GM19467 (cell line): ENCODE data around the gene SGTB.
"Not testable (repeated sequence)": the region's sequence is repeated elsewhere in the genome, so short reads cannot be mapped to it uniquely, and the experiment has no call there.

Experiments used
- ATAC-seq: cut with Tn5 transposase; IDR thresholded peaks from one replicate; pipeline ENCODE4 v1.9.1; 2021; ENCODE audit warnings: mild to moderate bottlenecking, moderate library complexity; ENCODE audit not compliant: unreplicated experiment

The SGTB gene

DNA sequence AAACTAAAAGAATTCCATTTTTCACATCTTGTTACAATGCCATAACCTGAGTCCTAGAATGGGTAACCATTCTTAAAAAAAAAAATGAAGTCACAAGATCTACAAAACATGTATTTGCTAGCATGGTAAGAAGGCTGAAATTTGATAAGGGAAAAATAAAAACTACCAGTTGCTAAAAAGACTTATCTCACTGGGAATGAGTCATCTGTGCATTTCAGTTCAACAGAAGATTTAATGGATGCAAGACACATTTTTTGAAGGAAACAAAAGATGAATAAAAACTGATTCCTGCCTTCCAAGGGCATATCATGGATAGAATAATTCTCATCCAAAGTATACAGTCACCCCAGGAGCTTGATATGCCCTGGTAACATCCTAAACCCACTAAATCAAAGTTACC, 47.2 kb downstream of the SGTB start:
- ATAC-seq, result no peak

- no peak for ATAC-seq
Measured at GRCh38 chr5:65672796-65673195, 49.1 kb downstream of the SGTB start.

- ATAC-seq, result no peak
Measured at GRCh38 chr5:65668696-65669095, 53.2 kb downstream of the SGTB start.

GRCh38 chr5:65663804-65664521, 57.9 kb downstream of the SGTB start:
- ATAC-seq, result no peak

DNA sequence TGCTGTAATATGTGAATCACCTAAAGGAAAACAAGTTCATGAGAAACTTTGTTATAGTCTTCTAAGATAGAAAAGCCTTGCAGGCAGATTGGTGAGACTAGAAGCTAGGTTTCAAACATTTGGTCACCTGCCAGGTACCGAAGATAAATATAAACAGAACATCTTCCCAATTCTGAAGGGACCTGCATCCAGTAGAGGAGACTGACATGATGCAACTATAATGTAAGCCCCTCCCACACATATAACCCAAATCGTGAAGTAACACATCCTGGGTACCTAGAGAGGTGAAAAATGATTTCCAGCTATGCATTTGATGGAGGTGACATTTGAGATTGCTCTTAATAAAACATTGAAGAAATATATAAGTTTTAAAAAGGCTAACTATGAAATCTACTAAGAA, 67.2 kb downstream of the SGTB start:
- no peak for ATAC-seq

- ATAC-seq, result no peak
Measured at GRCh38 chr5:65651144-65651543, 70.8 kb downstream of the SGTB start.

DNA sequence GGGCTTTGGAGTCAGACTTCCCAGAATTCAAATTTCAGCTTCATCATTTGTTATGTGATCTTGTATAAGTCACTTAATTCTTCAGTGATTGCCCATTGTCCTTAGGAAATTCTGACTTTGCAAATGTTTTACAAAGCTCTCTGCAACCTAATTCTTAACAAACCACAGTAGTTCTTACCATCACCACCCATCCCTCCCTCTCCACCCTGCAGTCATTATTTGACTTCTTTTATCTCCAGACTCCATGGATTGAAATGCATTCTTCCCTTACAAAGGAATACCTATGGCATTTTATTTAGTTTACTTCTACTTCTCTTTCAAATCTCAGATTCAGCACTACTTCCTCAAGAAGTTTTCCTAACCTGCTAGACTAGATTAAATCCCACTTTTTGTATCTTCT, 74.0 kb downstream of the SGTB start:
- ATAC-seq, result no peak

- ATAC-seq, result no peak
Measured at GRCh38 chr5:65646938-65647337, 75.0 kb downstream of the SGTB start.

GRCh38 chr5:65640240-65640639, 81.7 kb downstream of the SGTB start:
- no peak for ATAC-seq

DNA sequence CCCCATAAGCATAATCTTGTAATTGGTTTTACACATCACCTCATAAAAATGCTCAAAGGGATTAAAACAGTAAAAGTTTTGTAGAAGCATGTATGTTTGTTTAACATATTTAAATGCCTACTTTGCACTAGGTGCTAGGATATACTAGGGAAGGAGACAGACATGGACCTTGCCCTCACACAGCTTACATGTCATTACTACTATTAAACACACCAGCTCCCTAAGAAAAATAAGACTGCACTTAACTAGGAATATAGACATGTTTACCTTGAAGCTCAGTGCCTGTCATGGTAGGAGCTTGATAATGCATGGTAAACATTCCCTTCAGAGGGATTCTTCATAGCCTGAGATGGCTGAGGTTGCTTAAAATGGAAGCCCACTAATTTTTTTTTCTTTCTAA, 90.9 kb downstream of the SGTB start:
- no peak for ATAC-seq

DNA sequence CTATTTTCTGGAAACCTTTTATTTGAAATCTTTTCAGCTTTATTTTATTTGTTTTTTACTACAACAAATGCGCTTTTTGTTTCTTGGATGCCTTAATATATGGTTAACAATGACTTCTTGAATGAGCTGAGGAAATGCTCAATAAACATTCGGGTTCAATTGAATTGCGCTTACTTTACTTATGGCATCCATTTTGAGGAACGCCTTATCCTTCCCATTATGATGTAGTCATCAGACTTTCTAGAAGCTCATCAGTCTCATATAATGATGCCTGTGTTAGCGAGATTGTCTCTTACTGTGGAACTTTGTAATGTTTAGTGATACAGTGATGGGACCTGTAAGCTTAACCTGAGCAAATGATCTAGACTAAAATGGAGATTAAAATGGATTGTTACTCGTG, 96.2 kb downstream of the SGTB start:
- ATAC-seq, result no peak

DNA sequence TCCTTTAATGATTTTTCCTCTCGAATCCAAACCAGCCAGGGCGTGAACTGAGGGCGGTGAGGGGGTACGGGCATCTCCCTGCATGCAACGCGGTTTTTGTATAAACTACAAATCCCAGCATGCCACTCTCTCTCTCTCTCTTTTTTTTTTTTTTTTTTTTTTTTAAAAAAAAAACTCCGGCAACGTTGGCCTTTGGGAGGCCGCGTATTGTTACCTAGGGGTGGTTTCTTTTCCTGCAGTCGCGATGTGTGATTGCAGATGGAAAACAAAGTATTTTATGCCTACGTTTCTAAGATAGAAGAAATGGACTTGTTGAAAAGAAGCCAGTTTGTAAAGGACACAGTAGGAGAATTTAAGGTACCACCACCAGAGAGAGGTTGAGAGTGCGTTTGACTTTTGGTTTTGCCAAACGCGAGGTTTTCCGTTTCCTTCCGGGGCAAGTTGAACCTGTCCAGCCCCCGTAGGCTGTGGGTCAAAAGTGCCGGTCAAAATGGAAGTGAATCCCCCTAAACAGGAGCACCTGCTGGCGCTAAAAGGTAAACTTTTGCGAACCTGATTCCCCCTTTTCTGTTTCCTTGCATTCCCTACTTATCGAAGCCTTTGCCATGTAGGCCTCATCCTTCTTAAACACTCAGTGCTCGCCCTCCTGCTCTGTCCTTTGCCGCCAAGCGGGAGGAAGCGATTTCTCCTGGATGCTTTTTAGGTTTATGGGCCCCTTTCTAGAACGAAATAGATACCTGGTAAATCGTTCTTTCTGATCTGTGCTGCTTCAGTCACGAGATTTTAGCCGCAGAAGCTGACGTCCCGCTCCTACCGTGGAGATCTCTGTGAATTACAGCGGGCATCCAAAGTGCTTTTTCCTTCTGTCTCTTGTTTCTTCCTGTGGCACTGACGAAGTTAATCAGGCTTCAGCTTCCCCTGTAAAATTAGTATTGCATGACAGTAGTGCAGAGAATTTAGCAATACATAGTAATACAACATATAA, 97.0 kb downstream of the SGTB start, which contains the start of the genes SHLD3 and TRAPPC13:
Gene SHLD3, plus strand, starts transcription at position 457 of the 985 bp plus-strand sequence. CDS start 4,561 bp downstream, outside the sequence.
Gene TRAPPC13, plus strand, starts transcription at position 457 of the 985 bp plus-strand sequence. Its CDS starts 34 bp downstream, at position 491.
- peak; percentile 70 for ATAC-seq

DNA sequence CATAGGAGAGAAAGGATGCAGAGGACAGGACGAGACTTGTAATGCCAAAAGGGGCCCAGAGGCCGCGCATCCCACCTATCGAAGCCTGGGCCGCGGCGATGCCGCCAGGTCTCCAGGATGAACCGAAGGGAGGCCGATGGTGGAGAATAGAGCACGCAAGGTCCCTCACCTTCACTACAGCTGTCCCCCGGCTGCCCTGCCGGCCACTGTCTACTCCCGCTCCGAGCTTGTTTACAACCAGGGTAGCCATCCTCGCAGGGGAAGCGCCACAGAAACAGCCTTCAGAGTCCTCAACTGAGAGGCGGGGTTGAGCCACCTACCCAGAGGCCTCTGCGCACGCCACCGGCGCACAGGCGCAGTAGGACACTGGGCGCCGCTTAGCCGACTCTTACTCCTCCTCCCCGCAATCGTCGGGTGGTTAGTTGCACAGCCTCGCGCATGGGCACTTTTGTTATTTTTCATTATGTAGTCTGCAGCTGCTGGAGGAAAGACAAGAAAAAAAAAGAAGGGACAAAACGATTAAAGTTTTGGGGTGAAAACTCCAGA, 97.8 kb downstream of the SGTB start, which contains the start of gene TRIM23:
Gene TRIM23, minus strand, starts transcription at position 309 of the 546 bp plus-strand sequence. Its CDS starts 59 bp downstream, at position 250.
- peak; percentile 93 for ATAC-seq

DNA sequence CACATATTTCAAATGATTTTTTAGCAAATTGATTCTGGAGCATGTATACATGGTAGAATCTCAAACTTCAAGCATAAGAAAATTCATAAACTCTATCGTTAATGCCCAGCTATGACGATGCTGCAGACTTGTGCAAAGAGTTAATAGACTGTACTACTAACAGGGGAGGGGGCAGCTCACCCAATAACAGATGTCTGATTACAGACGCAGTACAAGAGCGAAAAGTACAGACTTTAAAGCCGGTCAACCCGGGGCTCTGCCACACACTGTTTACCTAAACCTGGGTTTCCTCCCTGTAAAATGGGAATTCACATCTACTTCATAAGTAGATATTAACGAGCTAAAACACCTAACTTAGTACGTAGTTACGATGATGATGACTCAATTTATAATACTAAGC, 98.4 kb downstream of the SGTB start:
- no peak for ATAC-seq

DNA sequence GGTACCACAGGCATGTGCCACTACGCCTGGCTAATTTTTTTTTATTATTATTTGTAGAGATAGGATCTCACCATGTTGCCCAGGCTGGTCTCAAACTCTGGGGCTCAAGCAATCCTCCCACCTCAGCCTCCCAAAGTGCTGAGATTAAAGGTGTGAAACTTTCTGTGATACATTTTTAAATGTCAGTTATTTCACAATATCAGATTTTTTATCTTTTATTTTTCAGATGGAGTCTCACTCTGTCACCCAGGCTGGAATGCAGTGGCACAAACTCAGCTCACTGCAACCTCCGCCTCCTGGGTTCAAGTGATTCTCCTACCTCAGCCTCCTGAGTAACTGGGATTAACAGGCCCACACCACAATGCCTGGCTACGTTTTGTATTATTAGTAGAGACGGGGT, 99.9 kb downstream of the SGTB start:
- ATAC-seq, result not testable (repeated sequence)

GRCh38 chr5:65620021-65620420, 101.9 kb downstream of the SGTB start:
- no peak for ATAC-seq
